NCI-H2107 treated with DMSO at 0.1 percent for 48 hours (cell line): ENCODE data around the gene PARPBP.
A peak's percentile ranks its signal among the peaks of the same experiment; 100 is the strongest.
"Not testable (repeated sequence)": the region's sequence is repeated elsewhere in the genome, so short reads cannot be mapped to it uniquely, and the experiment has no call there.

Experiments
- DNase-seq: peaks from one replicate; lab custom pipeline; 2025; ENCODE audit not compliant: unreplicated experiment; lab: John Stamatoyannopoulos, UW

Gene PARPBP, protein sequence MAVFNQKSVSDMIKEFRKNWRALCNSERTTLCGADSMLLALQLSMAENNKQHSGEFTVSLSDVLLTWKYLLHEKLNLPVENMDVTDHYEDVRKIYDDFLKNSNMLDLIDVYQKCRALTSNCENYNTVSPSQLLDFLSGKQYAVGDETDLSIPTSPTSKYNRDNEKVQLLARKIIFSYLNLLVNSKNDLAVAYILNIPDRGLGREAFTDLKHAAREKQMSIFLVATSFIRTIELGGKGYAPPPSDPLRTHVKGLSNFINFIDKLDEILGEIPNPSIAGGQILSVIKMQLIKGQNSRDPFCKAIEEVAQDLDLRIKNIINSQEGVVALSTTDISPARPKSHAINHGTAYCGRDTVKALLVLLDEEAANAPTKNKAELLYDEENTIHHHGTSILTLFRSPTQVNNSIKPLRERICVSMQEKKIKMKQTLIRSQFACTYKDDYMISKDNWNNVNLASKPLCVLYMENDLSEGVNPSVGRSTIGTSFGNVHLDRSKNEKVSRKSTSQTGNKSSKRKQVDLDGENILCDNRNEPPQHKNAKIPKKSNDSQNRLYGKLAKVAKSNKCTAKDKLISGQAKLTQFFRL

DNA sequence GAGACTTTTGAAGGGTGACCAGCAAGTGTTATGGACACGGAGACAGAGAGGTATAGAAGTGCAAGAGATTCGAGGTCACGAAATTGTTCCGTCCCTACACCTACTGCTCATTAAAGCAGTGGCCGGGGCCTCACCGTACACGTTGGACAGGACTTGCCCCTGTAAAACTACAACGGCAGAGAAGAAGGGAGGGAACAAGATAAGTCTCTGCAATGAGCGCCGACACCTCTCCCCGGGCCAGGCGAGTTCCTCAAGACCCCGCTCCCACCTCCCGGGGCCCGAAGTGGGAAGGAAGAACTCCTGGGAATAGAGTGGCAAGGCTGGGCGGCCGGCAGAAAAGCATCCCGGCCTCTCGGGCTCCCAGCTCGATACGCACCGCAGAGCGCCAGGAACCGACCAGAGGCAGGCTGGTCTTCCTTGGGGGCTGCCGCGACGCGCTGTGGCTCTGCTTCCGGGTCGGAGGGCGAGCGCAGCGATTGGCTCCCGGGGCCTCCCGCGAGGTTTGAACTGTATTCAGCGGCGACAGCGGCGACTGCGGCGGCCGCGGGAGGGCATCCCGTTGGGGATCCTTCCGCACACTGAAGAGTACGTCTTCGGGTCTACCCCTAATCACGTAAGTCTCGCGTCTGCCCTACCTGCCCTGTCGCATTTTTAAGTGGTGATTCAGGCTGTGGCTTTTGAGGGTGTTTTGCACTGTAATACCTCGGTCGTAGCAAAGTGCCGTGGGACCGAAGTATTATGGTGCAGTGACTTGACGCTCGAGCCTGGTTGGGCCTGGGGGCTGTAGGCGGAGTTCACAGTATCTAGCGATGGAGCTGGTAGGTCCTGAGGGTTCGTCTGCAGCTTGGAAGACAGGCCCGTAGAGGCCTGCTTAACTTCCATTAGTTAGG is at the start of gene PARPBP, which contains the start of gene NUP37:
Gene PARPBP (plus strand): TSS at position 510 of the 890 bp plus-strand sequence. CDS start 3,706 bp downstream, outside the sequence.
Gene NUP37 (minus strand): TSS at position 441 of the 890 bp plus-strand sequence. CDS start 1,596 bp downstream, outside the sequence.
- DNase-seq: peak; percentile 78

GRCh38 chr12:102072092-102072491 is 47.9 kb upstream of the PARPBP start:
- not testable (repeated sequence) for DNase-seq

DNA sequence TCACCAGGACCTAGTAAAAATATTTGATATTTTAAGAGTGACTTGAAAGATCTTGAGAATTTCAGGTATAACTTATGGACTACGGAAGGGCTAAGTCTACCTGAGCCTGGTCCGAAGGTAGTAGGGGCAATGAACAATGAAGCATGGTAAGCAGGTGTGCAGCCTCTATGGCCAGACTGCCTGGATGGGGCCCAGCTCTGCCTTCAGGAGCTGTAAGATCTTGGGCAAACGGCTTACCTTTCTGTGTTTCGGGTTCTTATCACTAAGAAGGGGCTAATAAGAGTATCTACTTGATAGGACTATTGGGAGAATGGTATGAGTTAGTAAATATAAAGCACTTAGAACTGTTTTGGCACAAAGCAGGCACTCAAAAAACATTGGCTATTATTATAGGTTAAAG is 39.1 kb upstream of the PARPBP start:
- no peak for DNase-seq

DNA sequence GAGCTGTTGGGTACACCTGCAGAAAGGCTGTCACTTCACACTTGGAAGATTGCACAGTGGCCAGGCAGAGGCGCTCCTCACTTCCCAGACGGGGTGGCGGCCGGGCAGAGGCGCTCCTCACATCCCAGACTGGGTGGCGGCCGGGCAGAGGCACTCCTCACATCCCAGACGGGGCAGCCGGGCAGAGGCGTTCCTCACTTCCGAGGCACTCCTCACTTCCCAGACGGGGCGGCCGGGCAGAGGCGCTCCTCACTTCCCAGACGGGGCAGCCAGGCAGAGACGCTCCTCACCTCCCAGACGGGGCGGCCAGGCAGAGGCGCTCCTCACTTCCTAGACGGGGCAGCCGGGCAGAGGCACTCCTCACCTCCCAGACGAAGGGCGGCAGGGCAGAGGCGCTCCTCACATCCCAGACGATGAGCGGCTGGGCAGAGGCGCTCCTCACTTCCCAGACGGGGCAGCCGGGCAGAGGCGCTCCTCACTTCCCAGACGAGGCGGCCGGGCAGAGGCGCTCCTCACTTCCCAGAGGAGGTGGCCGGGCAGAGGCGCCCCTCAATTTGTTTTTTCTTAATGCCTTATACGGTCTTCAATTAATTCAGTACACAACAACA is 30.7 kb upstream of the PARPBP start:
- DNase-seq: not testable (repeated sequence)

- DNase-seq: no peak
These were observed 26.7 kb upstream of the PARPBP start for GRCh38 chr12:102093319-102093718.

GRCh38 chr12:102095677-102096263 is 24.2 kb upstream of the PARPBP start:
- peak; percentile 25 for DNase-seq

DNA sequence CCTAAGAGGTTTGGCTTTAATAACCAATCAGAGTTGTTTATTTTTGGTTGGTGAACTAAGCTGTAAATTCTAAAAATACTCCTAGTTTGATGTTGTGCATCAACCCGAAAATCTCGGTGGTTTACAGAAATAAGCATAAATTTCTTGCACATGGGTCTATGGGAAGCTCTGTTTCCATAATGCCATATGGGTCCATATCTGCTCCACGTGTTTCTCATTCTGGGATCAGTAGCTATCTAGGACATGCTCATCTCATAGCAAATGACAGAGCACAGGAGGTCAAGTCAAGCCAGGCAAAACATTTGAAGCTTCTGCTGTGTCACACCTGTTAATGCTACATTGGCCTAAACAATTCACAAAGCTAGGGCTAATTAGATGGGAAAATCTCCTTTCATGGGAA is 23.1 kb upstream of the PARPBP start:
- no peak for DNase-seq

GRCh38 chr12:102106905-102107304 is 13.1 kb upstream of the PARPBP start:
- DNase-seq: no peak

- no peak for DNase-seq
These were observed 12.0 kb upstream of the PARPBP start for GRCh38 chr12:102107970-102108369.

DNA sequence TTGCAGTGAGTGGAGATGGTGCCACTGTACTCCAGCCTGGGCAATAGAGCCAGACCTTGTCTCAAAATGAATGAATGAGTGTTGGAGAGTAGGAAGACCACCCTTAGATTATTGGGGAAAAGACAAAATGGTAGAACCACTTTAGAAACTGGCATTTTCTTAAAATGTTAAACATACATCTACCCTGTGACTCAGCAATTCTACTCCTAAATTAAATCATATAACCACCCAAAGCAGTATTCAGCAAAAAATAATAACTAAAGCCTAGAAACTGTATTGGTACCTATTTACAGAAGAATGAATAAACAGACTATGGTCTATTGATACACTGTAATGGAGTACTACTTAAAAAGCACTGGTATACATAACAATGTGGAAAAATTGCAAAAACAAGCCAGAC is 9.2 kb upstream of the PARPBP start:
- DNase-seq: no peak

GRCh38 chr12:102114212-102114611 is 5.8 kb upstream of the PARPBP start:
- DNase-seq: no peak

- DNase-seq: no peak
These were observed 3.6 kb upstream of the PARPBP start for GRCh38 chr12:102116392-102116791.

DNA sequence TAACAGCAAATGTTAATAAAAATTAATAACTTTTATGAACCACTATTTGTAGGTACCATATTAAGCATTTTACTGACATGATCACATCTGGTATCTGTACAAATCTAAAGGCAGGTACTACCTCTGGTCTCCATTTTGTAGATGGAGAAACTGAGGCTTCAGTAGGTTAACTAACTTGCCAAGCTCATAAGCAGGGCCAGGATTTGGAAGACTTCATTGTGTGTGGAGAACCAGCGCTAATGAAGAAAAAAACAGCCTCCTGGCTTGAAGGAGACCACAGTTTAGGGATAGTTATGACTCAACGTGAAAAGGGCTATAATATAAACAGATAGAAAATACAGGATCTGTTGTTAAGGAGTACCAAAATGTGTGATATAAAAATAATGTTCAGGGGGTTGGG is 1.1 kb upstream of the PARPBP start:
- DNase-seq: no peak

DNA sequence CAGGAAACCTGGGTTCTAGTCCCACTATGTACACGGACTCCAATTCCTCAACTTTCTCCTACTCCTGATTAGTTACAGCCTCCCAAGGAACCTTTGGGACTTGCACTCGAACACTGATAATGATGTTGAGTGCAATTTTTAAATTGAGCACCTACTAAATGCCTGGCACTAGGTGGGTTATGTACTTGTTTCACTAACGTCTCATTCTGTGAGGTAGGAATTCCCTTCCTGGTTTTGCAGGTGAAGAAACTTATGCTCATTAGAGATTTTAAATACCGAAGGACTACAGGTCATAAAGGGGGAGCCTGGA is 536 bp downstream of the PARPBP start:
- DNase-seq: no peak

DNA sequence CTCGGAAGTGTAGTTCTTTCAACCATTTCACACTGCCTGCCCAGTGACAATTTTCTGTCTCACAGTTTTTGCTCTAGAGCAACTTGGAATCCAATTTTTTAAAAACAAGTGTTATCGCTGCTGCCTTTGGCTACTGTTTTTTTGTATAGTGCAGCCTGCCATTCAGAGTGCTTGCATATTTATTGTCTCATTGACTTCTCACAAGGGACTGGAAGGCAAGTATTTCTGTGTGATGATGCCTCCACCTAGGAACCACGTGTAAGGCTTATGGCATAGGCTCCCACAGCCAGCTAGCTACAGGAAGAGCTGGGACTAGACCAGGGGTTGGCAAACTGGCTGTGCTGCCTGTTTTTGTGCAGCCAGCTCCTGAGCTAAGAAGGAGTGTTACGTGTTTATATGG is 903 bp downstream of the PARPBP start:
- peak; percentile 13 for DNase-seq

DNA sequence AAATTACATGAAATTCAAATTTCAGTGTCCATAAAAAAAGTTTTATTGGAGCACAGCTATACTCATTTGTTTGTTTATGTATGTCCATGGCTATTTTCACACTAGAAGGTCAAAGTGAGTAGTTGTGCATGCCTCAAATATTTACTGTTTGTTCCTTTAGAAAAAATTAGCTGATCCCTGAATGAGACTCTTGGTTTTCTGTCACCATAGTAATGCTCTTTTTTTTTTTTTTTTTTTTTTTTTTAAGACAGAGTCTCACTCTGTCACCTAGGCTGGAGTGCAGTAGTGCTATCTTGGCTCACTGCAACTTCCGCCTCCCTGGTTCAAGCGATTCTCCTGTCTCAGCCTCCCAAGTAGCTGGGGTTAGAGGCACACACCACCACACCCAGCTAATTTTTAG is 1.3 kb downstream of the PARPBP start:
- DNase-seq: not testable (repeated sequence)

DNA sequence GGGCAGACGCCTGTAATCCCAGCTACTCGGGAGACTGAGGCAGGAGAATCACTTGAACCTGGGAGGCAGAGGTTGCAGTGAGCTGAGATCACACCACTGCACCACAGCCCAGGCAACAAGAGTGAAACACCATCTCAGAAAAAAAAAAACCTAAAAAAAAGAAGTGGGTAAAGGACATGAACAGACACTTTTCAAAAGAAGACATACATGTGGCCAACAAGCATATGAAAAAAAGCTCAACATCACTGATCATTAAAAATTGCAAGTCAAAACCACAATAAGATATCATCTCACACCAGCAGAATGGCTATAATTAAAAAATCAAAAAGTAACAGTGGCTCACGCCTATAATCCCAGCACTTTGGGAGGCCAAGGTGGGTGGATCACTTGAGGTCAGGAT is 10.7 kb downstream of the PARPBP start:
- not testable (repeated sequence) for DNase-seq

- DNase-seq: not testable (repeated sequence)
These were observed 11.5 kb downstream of the PARPBP start for GRCh38 chr12:102131442-102131841.

GRCh38 chr12:102137619-102138018 is 17.6 kb downstream of the PARPBP start:
- DNase-seq: not testable (repeated sequence)

DNA sequence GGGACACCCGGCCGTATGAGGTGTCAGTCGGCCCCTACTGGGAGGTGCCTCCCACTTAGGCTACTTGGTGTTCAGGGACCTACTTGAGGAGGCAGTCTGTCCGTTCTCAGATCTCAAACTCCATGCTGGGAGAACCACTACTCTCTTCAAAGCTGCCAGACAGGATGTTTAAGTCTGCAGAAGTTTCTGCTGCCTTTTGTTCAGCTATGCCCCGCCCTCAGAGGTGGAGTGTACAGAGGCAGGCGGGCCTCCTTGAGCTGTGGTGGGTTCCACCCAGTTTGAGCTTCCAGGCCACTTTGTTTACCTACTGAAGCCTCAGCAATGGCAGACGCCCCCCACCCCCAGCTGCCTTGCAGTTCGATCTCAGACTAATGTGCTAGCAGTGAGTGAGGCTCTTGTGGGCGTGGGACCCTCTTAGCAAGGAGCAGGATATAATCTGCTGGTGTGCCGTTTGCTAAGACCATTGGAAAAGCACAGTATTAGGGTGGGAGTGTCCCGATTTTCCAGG is 22.9 kb downstream of the PARPBP start:
- DNase-seq: not testable (repeated sequence)

- no peak for DNase-seq
These were observed 24.2 kb downstream of the PARPBP start for GRCh38 chr12:102144221-102144620.
